Umbilical cord (tissue), 2 donors: ENCODE data around the gene MTA1. TPM values are rescaled to one million over a fixed set of nuclear protein-coding genes. Genes with fewer than 3 reads are reported as not detected.

Experiments used
- DNase-seq: peaks from one replicate; pipeline ENCODE4 v3.0.0-alpha.2; 2015; ENCODE audit warnings: low spot score
- total RNA-seq: library from RNA; depleted of rRNA; stranded (reverse); fragments of >200 nt; gene quantifications from one replicate; pipeline ENCODE4 v1.2.3, GENCODE V29; 2014; ENCODE audit warnings: low replicate concordance; ENCODE audit not compliant: insufficient read depth

The MTA1 gene
- total RNA-seq, 1 donor from 2014 or later, result 30.3 TPM

DNA sequence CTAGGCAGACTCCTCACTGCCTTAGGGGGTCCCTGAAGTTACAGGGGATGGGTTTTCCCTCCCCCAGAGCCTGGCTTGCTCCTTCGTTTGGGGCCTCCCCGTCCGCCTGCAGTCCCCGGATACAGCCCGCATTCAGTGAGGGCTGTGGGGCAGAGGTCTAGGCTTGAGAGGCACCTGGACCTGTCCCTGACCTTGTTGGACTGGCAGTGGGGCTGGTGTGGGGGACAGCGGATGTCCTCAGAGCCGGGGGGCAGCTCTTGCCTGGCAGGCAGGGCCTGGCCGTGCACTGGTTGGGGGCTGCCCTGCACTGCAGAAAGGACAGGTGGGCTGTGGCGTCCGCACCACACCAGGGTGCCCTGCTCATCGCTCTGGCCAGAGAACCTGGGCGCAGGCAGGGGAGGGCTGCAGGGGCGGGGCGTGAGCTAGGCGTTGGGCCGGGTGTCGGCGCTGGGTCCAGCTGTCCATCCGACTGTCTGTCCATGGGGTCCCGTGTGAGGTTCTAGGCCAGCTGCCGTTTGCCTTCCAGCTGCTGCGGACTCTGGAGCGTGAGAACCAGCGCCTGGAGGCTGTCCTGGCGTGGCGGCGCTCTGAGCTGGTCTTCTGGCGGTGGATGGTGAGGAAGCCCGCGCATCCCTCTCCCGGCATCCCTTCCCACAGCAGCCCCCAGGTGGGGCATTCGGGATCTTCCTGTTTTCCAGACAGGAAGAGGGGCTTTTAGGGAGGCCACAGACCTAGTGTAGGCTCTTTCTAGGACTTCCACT lies 77.4 kb downstream of the MTA1 start:
- DNase-seq, result no peak

GRCh38 chr14:105497671-105498429 lies 78.2 kb downstream of the MTA1 start:
- no peak for DNase-seq

DNA sequence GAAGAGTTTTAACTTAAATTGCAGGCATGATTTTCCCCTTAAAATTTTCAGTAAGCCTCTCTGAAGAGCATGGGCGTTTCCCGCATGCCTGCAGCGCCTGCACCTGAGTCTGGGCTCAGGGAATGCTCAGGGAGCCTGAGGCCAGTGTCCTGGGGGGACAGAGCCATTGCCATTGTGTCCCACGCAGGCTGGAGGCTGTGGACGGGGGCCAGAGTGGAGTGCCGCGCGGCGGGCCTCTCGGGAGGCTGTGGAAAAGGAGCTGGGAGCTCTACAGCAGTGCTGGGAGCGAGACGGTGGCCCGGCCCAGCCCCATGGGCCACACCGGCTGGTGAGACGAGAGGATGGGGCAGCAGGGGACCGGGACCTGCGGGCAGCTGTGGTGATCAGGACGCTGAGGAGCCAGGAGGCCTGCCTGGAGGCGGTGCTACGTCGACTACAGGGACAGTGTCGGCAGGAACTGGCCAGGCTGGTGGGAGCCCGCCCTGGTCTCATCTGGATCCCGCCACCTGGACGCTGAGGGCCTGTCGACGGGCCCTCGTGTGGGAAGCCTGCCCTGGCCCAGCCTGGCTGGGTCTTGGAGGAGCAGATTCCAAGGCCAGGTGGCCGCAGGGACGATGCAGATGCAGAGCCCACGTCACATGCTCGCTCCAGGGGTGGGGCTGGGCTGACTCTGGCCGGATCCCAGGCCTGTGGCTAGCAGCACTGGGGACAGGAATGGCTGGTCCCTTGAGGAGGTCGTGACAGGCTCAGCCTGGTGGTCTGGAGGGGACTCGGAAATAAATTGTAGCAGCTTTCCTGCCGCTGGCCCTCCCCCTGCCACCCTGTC lies 79.0 kb downstream of the MTA1 start:
- DNase-seq, result no peak

DNA sequence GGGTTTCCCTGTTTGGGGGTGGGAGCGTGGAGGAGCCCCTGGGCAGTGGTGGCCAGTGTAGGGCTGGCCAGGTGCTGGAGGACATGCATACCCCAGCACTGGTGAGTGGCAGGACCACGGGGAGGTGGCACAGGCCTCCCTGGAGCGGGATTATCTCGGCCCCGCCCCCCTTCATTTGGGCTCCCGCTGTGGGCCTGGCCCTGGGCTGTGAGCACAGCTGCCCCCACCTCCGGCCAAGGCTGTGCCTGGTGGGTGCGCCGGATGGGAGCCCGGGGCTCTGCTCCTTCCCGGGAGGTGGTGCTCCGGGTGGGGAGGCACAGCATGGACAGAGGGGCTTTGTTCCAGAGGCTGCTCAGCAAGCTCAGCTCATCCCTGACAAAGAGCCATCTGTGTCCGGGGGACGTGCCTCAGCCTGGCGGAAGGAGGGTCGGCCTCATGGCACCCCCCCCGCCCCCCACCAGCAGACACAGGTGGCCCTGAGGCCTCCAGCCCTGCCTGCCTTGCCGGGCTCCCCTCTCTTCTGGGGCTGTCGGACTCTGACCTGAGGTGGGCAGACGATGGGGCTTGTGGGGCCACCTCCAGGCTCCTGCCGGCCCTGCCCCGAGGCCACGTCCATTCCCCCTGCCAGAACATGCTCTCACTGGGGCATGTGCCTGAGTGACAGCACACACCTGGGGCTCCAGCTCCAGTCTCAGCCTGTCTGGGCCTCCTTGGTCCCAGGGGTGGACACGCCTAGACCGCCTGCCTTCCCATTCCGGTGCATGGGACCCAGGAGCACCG lies 79.8 kb downstream of the MTA1 start:
- no peak for DNase-seq

- no peak for DNase-seq
Observed at GRCh38 chr14:105500036-105500725, 80.6 kb downstream of the MTA1 start.

DNA sequence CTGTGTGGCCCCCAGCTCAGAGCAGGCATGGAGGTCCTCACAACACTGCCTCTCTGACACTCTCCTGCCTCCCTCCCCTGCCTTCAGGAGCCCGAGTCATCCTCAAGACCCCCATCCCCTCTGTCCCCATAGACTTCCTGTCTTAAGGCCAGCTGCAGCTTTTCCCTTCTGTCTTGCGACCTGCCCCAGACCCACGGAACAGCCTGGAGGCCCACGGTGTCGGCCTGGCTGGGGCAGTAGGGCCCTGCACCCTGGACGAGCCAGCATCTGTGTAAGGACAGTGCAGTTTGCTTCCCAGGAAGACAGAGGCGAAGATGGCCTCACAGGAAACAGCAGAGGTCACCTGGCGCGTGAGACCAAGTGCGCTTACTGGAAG lies 81.1 kb downstream of the MTA1 start:
- DNase-seq, result no peak

DNA sequence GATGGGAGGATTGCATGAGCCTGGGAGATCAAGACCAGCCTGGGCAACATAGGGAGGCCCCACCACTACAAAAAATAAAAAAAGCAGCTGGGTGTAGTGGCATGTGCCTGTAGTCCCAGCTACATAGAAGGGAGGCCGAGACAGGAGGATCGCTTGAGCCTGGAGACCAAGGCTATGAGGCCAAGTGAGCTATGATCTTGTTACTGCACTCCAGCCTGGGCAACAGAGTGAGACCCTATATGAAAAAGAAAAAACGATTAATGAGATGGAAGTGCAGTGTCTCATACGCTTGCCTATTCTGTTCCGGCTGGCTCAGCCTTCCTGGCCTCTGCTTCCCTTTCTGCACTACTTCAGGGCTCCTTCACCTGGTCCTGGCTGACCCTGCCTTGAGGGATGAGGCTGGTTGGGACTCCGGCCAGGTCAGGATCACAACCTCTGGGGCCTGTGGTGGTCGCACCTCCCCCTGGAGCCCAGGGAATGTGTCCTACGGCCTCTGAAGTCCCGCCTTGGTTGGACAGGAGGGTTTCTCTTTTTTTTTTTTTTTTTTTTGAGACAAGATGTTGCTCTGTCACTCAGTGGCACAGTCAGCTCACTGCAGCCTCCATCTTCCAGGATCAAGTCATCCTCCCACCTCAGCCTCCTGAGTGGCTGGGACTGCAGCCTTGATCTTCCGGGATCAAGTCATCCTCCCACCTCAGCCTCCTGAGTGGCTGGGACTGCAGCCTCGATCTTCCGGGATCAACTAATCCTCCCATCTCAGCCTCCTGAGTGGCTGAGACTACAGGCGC lies 82.1 kb downstream of the MTA1 start:
- no peak for DNase-seq

DNA sequence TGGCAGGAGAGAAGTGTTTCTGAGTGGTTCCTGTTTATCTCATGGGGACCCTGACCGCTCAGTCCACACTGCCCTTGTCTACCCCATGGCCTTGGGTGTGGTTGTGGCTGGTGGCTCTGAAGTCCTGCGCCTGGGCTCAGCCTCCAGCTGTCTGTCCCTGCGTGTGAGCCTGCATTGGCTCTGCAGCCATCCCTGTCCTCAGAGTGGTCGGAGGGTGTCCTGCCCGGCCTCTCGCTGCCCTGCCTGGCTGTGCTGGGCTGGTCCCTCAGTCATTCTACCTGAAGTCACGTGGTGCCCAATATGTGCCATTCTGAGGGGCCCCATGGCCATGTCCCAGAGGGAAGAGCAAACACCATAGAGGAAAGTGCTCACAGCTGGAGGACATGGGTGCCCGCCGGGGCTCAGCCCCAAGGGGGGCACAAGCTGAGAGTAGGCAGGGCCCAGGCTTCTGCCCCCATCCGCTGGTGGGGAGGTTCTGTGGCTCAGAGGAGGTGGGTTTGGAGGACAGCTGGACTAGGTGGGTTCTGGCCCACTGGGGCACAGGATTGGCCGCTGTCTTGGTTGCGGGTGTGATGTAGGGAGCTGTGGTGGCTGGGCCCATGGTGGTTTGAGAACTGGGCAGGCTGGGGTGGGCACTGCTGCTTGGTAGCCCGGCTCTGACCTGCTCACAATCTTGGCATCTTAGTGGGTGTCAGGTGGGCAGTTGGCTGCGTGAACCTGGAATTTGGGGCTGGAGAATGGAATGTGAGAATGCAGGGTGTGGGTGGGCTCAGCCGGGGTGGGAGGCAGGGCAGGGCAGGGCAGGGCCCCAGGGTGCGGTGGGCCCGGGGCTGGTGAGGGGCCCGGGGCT lies 83.0 kb downstream of the MTA1 start:
- no peak for DNase-seq

GRCh38 chr14:105503296-105503640 lies 83.6 kb downstream of the MTA1 start:
- DNase-seq, result no peak

DNA sequence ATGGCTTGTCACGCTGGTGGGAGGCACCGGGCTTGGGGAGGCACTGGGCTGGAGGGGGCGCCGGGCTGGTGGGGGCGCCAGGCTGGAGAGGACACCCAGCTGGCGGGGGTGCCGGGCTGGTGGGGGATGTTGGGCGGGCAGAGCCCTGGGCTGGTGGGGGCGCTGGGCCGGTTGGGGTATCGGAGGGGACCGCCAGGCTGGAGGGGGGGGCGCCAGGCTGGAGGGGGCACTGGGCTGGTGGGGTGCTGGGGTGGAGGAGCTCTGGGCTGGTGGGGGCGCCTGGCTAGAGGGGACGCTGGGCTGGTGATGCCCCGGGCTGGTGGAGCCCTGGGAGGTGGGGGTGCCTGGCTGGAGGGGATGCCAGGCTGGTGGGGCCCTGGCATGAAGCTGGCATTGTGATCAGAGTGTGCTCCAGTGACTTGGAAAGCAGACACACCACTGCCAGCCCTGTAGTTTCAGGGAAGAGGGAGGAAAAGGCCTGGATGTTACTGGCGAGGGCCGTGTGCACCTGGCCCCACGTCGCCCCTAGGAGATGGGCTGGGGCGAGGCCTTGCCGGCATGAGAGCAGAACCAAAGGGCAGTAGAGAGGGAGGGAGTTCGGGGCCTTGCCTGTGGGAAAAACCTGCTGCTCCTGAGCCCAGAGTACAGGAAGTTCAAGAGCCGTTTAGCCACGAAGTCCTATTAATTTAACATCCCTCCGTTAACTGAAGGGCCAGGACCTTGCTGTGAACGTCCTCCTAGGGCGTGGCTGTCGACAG lies 84.5 kb downstream of the MTA1 start:
- DNase-seq, result no peak

DNA sequence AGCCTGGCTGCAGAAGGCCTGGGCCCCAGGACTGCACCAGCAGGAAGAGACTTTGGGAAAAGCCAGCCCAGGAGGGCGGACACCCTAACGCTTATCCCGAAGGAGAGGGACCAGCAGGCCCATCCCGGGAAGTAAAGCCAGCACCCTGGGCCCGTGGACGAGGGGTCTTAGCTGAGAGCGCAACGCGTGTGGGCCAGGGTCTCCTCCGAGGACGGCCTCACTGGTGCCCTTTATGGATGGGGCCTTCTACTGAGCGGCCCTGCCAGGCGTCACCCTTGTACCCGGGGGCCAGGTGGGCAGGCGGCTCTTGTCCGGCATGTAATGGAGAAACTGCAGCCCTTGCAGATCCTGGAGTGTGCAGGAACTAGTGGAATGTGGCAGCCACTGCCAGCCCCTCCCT lies 85.5 kb downstream of the MTA1 start:
- no peak for DNase-seq

- no peak for DNase-seq
Observed at GRCh38 chr14:105507247-105507646, 87.6 kb downstream of the MTA1 start.

DNA sequence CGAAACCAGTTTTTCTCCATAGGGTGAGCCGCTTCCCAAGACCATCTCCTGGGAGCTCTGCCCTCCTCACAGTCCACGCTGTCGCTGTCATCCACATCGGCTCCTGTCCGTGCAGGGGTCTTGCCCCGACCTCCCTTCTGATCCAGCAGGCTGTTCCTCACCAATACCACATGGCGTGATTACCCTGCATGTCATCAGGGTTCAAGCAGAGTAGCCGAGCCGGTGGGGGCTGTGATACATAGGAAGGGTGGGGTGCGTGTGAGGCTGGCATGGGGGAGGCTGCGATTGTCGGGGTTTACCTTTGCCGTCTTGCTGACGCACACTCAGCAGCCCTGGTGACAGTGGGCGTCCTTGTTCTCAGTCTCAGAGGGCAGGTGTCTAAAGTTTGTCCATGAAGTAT lies 88.4 kb downstream of the MTA1 start:
- no peak for DNase-seq

- no peak for DNase-seq
Observed at GRCh38 chr14:105508601-105509000, 89.0 kb downstream of the MTA1 start.

GRCh38 chr14:105517096-105517495 lies 97.5 kb downstream of the MTA1 start:
- no peak for DNase-seq

DNA sequence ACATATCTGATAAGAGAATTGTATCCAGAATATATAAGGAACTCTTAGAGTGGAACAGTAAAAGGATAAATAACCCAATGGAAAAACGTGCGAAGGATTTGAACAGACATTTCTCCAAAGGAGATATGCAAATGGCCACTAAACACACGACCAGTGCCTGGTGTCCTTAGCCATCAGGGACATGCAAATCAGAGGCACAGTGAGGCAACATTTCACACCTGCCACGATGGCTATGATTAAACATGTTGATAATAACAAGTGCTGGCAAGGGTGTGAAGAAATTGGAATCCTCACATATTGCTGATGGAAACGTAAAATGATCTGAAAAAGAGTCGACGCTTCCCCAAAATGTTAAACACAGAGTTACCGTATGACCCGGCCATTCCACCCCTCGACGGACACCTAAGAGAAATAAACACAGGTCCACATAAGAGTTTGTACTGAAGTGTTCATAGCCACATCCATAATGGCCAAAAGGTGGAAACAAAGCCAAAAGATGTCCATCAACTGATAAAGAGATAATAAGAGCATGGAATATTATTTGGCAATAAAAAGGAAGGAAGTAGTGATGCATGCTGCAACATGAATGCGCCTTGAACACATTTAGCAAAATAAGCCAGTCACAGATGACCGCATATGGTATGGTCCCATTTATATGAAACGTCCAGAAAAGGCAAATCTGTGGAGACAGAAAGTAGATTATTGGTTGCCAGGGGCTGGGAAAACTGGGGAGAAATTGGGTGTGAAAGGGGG lies 100.5 kb downstream of the MTA1 start:
- DNase-seq, result no peak
